HEK293T (cell line): Measurements from ENCODE around the gene KYNU.
"Not testable (repeated sequence)": the region's sequence is repeated elsewhere in the genome, so short reads cannot be mapped to it uniquely, and the experiment has no call there.

ENCODE experiments used
- CTCF ChIA-PET: fragments of 350-600 bp; formaldehyde crosslinking; extraction: SDS; loops from one replicate; lab custom pipeline; 2021; ENCODE audit warnings: antibody characterized with exemption, inconsistent platforms; lab: Yijun Ruan, JAX
- POLR2A ChIA-PET: fragments of 350-600 bp; formaldehyde crosslinking; extraction: SDS; loops from one replicate; lab custom pipeline; 2020; ENCODE audit warnings: antibody characterized with exemption, inconsistent platforms; lab: Yijun Ruan, JAX
- DNase-seq: peaks from one replicate; pipeline ENCODE4 v3.0.0; 2012; ENCODE audit warnings: mixed read lengths; ENCODE audit errors: extremely low spot score
- ARNT ChIP-seq: fragments of 450-650 bp; IDR thresholded peaks from 2 replicates; pipeline ENCODE4 v1.6.1; 2017; ENCODE audit warnings: mild to moderate bottlenecking
- BHLHE40 ChIP-seq: fragments of 450-650 bp; IDR thresholded peaks from 2 replicates; pipeline ENCODE4 v1.6.1; 2016; ENCODE audit warnings: mild to moderate bottlenecking, moderate library complexity, borderline replicate concordance
- CTBP1 ChIP-seq: fragments of 450-650 bp; IDR thresholded peaks from 2 replicates; pipeline ENCODE4 v1.6.1; 2016; ENCODE audit warnings: borderline replicate concordance
- ELF4 ChIP-seq: fragments of 450-650 bp; IDR thresholded peaks from 2 replicates; pipeline ENCODE4 v1.6.1; 2017; ENCODE audit warnings: antibody characterized with exemption
- FOXA1 ChIP-seq: fragments of 450-650 bp; IDR thresholded peaks from 2 replicates; pipeline ENCODE4 v1.6.1; 2016; ENCODE audit warnings: mild to moderate bottlenecking
- FOXK2 ChIP-seq: fragments of 450-650 bp; IDR thresholded peaks from 2 replicates; pipeline ENCODE4 v1.6.1; 2016; ENCODE audit warnings: mild to moderate bottlenecking
- FOXM1 ChIP-seq: fragments of 450-650 bp; IDR thresholded peaks from 2 replicates; pipeline ENCODE4 v1.6.1; 2017; ENCODE audit warnings: mild to moderate bottlenecking, borderline replicate concordance
- HDGF ChIP-seq: fragments of 450-650 bp; IDR thresholded peaks from 2 replicates; pipeline ENCODE4 v1.6.1; 2017; ENCODE audit warnings: antibody characterized with exemption, borderline replicate concordance
- L3MBTL2 ChIP-seq: fragments of 450-650 bp; conservative IDR thresholded peaks from 2 replicates; pipeline ENCODE4 v1.6.1; 2016; ENCODE audit warnings: mild to moderate bottlenecking
- LEF1 ChIP-seq: fragments of 450-650 bp; IDR thresholded peaks from 2 replicates; pipeline ENCODE4 v1.6.1; 2017; ENCODE audit warnings: mild to moderate bottlenecking, borderline replicate concordance
- NFRKB ChIP-seq: fragments of 450-650 bp; IDR thresholded peaks from 2 replicates; pipeline ENCODE4 v1.6.1; 2016; ENCODE audit warnings: mild to moderate bottlenecking, moderate library complexity
- PKNOX1 ChIP-seq: fragments of 450-650 bp; IDR thresholded peaks from 2 replicates; pipeline ENCODE4 v1.6.1; 2016
- SP1 ChIP-seq: fragments of 450-650 bp; IDR thresholded peaks from 2 replicates; pipeline ENCODE4 v1.6.1; 2017
- SUZ12 ChIP-seq: fragments of 450-650 bp; IDR thresholded peaks from 2 replicates; pipeline ENCODE4 v1.6.1; 2016; ENCODE audit warnings: mild to moderate bottlenecking
- TARDBP ChIP-seq: fragments of 450-650 bp; IDR thresholded peaks from 2 replicates; pipeline ENCODE4 v1.6.1; 2016
- ZNF384 ChIP-seq: fragments of 450-650 bp; IDR thresholded peaks from 2 replicates; pipeline ENCODE4 v1.6.1; 2016

Gene KYNU

GRCh38 chr2:143068094-143068493, 190.6 kb downstream of the KYNU start:
- CTCF ChIA-PET = no interaction called here
- no peak for DNase-seq
- TF ChIP-seq L3MBTL2 (no peak), ELF4 (no peak), TARDBP (no peak), FOXK2 (no peak), ARNT (no peak), BHLHE40 (no peak), LEF1 (no peak), SUZ12 (no peak), ZNF384 (no peak), PKNOX1 (no peak)
- POLR2A ChIA-PET = no interaction called here

DNA sequence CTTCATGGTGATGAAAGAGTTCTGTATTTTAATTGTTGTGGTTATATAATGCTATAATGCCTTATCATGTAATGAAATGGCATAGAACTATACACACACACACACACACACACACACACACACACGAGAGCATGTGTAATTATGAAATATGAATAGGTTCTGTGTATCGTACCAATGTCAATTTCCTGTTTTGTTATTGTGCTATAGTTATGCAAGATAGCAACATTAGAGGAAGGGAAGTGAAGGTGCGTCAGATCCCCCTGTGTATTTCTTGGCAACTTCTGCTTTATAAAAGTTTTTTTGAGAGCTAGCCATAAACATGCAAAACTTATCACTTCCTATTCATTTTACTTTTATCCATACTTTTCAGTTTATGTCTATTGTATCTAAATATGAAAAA, 191.0 kb downstream of the KYNU start:
- TF ChIP-seq LEF1 = no peak
- no peak for TF ChIP-seq TARDBP
- no peak for DNase-seq
- ChIA-PET POLR2A (no interaction called here), CTCF (no interaction called here)

DNA sequence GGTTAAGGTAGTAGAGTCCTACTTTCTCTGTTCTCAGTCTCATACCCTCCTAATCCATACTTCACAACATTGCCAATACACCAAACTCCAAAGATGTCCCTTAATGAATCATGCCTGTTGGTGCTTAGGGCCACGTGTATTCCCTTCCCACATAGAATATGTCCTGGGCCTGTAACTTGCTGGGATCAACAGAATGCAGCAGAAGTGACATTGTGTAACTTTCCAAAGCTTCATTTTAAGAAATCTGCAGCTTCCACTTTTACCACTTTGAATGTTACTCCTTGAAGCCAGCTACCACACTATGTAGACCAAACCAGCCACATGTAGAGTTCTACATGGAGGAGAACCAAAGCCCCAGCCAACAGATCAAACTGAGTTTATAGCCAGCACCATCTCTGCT, 193.2 kb downstream of the KYNU start:
- no peak for DNase-seq
- ChIA-PET POLR2A (no interaction called here), CTCF (no interaction called here)
- TF ChIP-seq NFRKB = no peak
- no peak for TF ChIP-seq CTBP1
- no peak for TF ChIP-seq TARDBP
- TF ChIP-seq FOXM1 = no peak
- no peak for TF ChIP-seq HDGF
- no peak for TF ChIP-seq ARNT
- no peak for TF ChIP-seq SP1
- no peak for TF ChIP-seq ELF4
- no peak for TF ChIP-seq LEF1
- no peak for TF ChIP-seq FOXA1
- no peak for TF ChIP-seq L3MBTL2
- TF ChIP-seq SUZ12 = no peak
- TF ChIP-seq BHLHE40 = no peak
- no peak for TF ChIP-seq ZNF384
- no peak for TF ChIP-seq FOXK2
- TF ChIP-seq PKNOX1 = no peak

DNA sequence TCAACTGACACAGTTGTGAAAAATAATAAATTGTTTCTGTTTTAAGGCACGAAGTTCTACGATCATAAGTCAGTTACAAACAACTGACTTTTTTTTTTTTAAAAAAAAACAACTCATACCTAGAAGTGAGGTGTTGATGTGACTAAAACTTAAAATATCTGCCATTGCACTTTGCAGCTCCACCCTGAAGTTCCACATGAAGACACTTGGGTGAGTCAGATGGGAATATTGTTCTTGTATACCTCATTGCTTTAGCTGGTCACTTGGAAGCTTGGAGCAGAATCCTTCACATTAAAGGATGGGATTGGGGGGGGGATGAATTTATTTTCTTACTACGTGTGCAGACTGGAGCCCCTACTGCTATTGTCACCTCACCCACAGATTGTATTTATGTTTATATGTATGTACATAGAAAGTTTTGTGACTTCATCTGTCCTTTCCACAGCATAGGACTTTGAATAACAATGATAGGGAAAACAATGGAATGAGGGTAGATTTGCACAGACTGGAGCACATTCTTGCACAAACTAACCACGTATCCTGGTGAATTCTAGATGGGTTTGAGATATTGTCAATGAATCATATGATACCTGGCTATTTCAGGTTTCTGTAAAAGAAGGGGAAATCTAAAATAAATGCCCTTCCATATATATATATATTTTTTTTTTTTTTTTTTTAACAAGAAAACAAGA, 193.9 kb downstream of the KYNU start:
- no peak for DNase-seq
- CTCF ChIA-PET = no interaction called here
- no peak for TF ChIP-seq FOXA1
- TF ChIP-seq FOXM1 = no peak
- TF ChIP-seq PKNOX1 = no peak
- no peak for TF ChIP-seq NFRKB
- no peak for TF ChIP-seq BHLHE40
- TF ChIP-seq LEF1 = no peak
- TF ChIP-seq FOXK2 = no peak
- no peak for TF ChIP-seq ARNT
- POLR2A ChIA-PET = no interaction called here

- POLR2A ChIA-PET, CTCF ChIA-PET, DNase-seq: not testable (repeated sequence)
Measured at GRCh38 chr2:143074913-143075312, 197.4 kb downstream of the KYNU start.

DNA sequence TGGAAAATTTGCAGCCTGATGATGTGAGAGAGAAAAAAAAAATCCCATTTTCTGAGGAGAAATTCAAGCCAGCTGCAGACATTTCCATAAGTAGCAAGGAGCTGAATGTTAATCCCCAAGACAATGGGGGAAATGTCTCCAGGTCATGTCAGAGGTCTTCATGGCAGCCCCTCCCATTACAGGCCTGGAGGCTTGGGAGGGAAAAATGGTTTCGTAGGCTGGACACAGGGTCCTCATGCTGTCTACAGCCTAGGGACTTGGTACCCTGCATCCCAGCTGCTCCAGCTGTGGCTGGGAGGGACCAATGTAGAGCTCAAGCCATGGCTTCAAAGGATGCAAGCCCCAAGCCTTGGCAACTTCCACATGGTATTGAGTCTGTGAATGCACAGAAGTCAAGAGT, 198.2 kb downstream of the KYNU start:
- DNase-seq = no peak
- TF ChIP-seq ZNF384 = no peak
- no peak for TF ChIP-seq SUZ12
- TF ChIP-seq CTBP1 = no peak
- TF ChIP-seq ELF4 = no peak
- TF ChIP-seq HDGF = no peak
- TF ChIP-seq BHLHE40 = no peak
- no peak for TF ChIP-seq FOXA1
- TF ChIP-seq PKNOX1 = no peak
- no peak for TF ChIP-seq L3MBTL2
- TF ChIP-seq NFRKB = no peak
- ChIA-PET POLR2A (no interaction called here), CTCF (no interaction called here)

DNA sequence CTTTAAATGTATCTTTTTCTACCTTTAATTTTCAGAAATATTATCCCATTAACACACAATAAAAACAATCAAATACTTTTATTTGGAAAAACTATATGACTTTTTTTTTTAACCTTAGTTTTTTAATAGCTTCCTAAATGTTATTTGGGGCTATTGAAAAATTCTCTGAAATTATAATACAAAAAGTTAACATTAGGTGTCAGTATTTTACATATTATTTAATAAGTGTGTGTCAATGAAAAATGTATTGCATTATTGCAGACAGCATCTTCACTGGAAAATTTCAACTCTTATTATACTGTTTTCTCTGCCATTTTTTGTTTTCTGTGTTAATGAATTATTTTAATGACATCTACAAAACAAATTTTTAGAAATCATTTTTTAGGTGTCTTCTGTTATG, 200.6 kb downstream of the KYNU start:
- TF ChIP-seq TARDBP (no peak), L3MBTL2 (no peak)
- POLR2A ChIA-PET = no interaction called here
- no peak for DNase-seq
- CTCF ChIA-PET = no interaction called here
